Testis (tissue), 3 donors: ENCODE measurements around the gene SHLD2. TPM values are rescaled to one million over a fixed set of nuclear protein-coding genes. Genes with fewer than 3 reads are reported as not detected.
"Not testable (repeated sequence)": the region's sequence is repeated elsewhere in the genome, so short reads cannot be mapped to it uniquely, and the experiment has no call there.

Experiments used
- DNase-seq: peaks from one replicate; pipeline ENCODE4 v3.0.0-alpha.2; 2019
- H3K27ac ChIP-seq, 2 donors: fragments of 200-600 bp; sonication (generic); one replicate each; pipeline ENCODE4 v1.5.1; 2019
- H3K27me3 ChIP-seq: fragments of 200-600 bp; sonication (generic); one replicate; pipeline ENCODE4 v1.5.1; 2019
- H3K36me3 ChIP-seq: fragments of 200-600 bp; sonication (generic); one replicate; pipeline ENCODE4 v1.5.1; 2017; ENCODE audit warnings: low read depth; ENCODE audit errors: missing control alignments
- H3K4me1 ChIP-seq: fragments of 200-600 bp; sonication (generic); one replicate; pipeline ENCODE4 v1.5.1; 2019
- H3K4me3 ChIP-seq, 2 donors: fragments of 200-600 bp; sonication (generic); one replicate each; pipeline ENCODE4 v1.5.1; 2017 to 2019
- H3K9me3 ChIP-seq: fragments of 200-600 bp; sonication (generic); one replicate; pipeline ENCODE4 v1.5.1; 2017
- CTCF ChIP-seq, 3 experiments: fragments of 450-650 bp in 2 of 3; fragments of 200-600 bp in 1 of 3; sonication (generic) in 1 of 3; IDR thresholded peaks; one replicate each; pipeline ENCODE4 v1.5.1; 2016 to 2019; ENCODE audit warnings: antibody characterized with exemption in 3 of 3, mild to moderate bottlenecking in 2 of 3, moderate library complexity in 1 of 3
- POLR2A ChIP-seq: fragments of 450-650 bp; IDR thresholded peaks from one replicate; pipeline ENCODE4 v1.6.1; 2017; ENCODE audit warnings: antibody characterized with exemption, mild to moderate bottlenecking, moderate library complexity
- WGBS, 2 donors: methylation state at CpG; one replicate each; pipeline ENCODE4 v1.1.5; 2018; 5-methylcytosine and 5-hydroxymethylcytosine counted together
- intact Hi-C: fragments of 100-400 bp; cut with DNase I; formaldehyde crosslinking; loops from one replicate; pipeline ENCODE4 v1.15.1; 2023; ENCODE audit warnings: low total_unique reads
- polyA plus RNA-seq: library from polyadenylated mRNA; stranded (reverse); fragments of 350-450 nt; fragmentation: Illumina TruSeq; extraction: RNeasy Lipid Tissue Mini Kit (QIAGEN cat#74804); gene quantifications from one replicate; pipeline ENCODE4 v1.2.3, GENCODE V29; 2014; ENCODE audit warnings: low read depth, low replicate concordance; ENCODE audit not compliant: insufficient read depth
- total RNA-seq, 2 donors: library from RNA; depleted of rRNA; stranded (reverse); fragments of >200 nt; gene quantifications; one replicate each; pipeline ENCODE4 v1.2.3, GENCODE V29; 2016

Gene SHLD2
- total and polyA plus RNA-seq, 3 donors from 2014 or later: 12.9 to 19.1 (median 16.9) TPM

- H3K27me3 ChIP-seq: no peaks in the 10 kb centered on the region
- no peak for TF ChIP-seq POLR2A
- TF ChIP-seq CTCF (IDR thresholded peaks at IDR 0.05): no peak
- DNase-seq: no peak
- H3K36me3 ChIP-seq: no peaks in the 10 kb centered on the region
- H3K4me1 ChIP-seq: no peaks in the 10 kb centered on the region
- 90 to 93% methylated on average over 7 of the region's 7 CpGs for WGBS, 2 donors
- no peaks in the 10 kb centered on the region for H3K9me3 ChIP-seq
- no peak overlapping the region for H3K27ac ChIP-seq
- intact Hi-C loops: no loop called here
- no peak overlapping the region for H3K4me3 ChIP-seq
These were observed 10.6 kb downstream of the SHLD2 start for GRCh38 chr10:87105446-87106124.

GRCh38 chr10:87118122-87118521 is 23.1 kb downstream of the SHLD2 start:
- H3K9me3 ChIP-seq, DNase-seq, H3K4me3 ChIP-seq, H3K27ac ChIP-seq, H3K36me3 ChIP-seq, intact Hi-C loops, H3K4me1 ChIP-seq, H3K27me3 ChIP-seq: not testable (repeated sequence)
- WGBS, 2 donors: 67 to 75% methylated on average over 1 of the region's 1 CpG

GRCh38 chr10:87119029-87119428 is 24.0 kb downstream of the SHLD2 start:
- H3K27me3 ChIP-seq, H3K27ac ChIP-seq, H3K36me3 ChIP-seq, intact Hi-C loops, H3K4me3 ChIP-seq, DNase-seq, H3K9me3 ChIP-seq, H3K4me1 ChIP-seq: not testable (repeated sequence)
- 86 to 100% methylated on average over 1 of the region's 1 CpG for WGBS, 2 donors

GRCh38 chr10:87123351-87123750 is 28.3 kb downstream of the SHLD2 start:
- H3K4me3 ChIP-seq, H3K36me3 ChIP-seq, H3K27ac ChIP-seq, H3K4me1 ChIP-seq, H3K9me3 ChIP-seq, DNase-seq, intact Hi-C loops, H3K27me3 ChIP-seq: not testable (repeated sequence)
- WGBS, 2 donors: 96 to 100% methylated on average over 2 to 3 of the region's 4 CpGs

- WGBS, 2 donors: 61 to 80% methylated on average over 1 to 2 of the region's 2 CpGs
- H3K4me1 ChIP-seq, H3K27me3 ChIP-seq, DNase-seq, H3K36me3 ChIP-seq, H3K9me3 ChIP-seq, H3K4me3 ChIP-seq, intact Hi-C loops, H3K27ac ChIP-seq: not testable (repeated sequence)
These were observed 32.0 kb downstream of the SHLD2 start for GRCh38 chr10:87127048-87127447.

GRCh38 chr10:87127607-87128156 is 32.7 kb downstream of the SHLD2 start:
- H3K27ac ChIP-seq, H3K4me1 ChIP-seq, DNase-seq, H3K9me3 ChIP-seq, intact Hi-C loops, H3K36me3 ChIP-seq, H3K4me3 ChIP-seq, H3K27me3 ChIP-seq: not testable (repeated sequence)
- 67 to 81% methylated on average over 3 of the region's 3 CpGs for whole genome bisulfite sequencing, 2 donors

- intact Hi-C loops: not testable (repeated sequence)
These were observed 37.2 kb downstream of the SHLD2 start for GRCh38 chr10:87132176-87132575.

GRCh38 chr10:87133936-87134335 is 38.9 kb downstream of the SHLD2 start:
- H3K27me3 ChIP-seq, intact Hi-C loops, DNase-seq, H3K4me1 ChIP-seq, H3K27ac ChIP-seq, H3K36me3 ChIP-seq, H3K4me3 ChIP-seq, H3K9me3 ChIP-seq: not testable (repeated sequence)
- WGBS, 2 donors: 65 to 81% methylated on average over 2 of the region's 2 CpGs

More at GRCh38 chr10:87132176-87132575, 37.2 kb downstream of the SHLD2 start:
- DNase-seq: peak; percentile 25
- H3K27ac ChIP-seq, H3K36me3 ChIP-seq, H3K4me1 ChIP-seq, H3K4me3 ChIP-seq, H3K9me3 ChIP-seq, H3K27me3 ChIP-seq: not testable (repeated sequence)

- intact Hi-C loops, H3K27me3 ChIP-seq, H3K4me3 ChIP-seq, H3K9me3 ChIP-seq, H3K27ac ChIP-seq, DNase-seq, H3K36me3 ChIP-seq, H3K4me1 ChIP-seq: not testable (repeated sequence)
- WGBS, 2 donors: 70 to 81% methylated on average over 2 of the region's 2 CpGs
These were observed 39.4 kb downstream of the SHLD2 start for GRCh38 chr10:87134440-87134839.

- H3K4me1 ChIP-seq, H3K9me3 ChIP-seq, H3K36me3 ChIP-seq, H3K27me3 ChIP-seq, H3K27ac ChIP-seq, DNase-seq, intact Hi-C loops, H3K4me3 ChIP-seq: not testable (repeated sequence)
These were observed 42.5 kb downstream of the SHLD2 start for GRCh38 chr10:87137478-87137877.

GRCh38 chr10:87142230-87143108 is 47.5 kb downstream of the SHLD2 start:
- H3K27ac ChIP-seq, intact Hi-C loops, H3K27me3 ChIP-seq, H3K36me3 ChIP-seq, H3K4me1 ChIP-seq, H3K9me3 ChIP-seq, H3K4me3 ChIP-seq: not testable (repeated sequence)
- WGBS, 2 donors: 51 to 55% methylated on average over 4 to 5 of the region's 5 CpGs
- DNase-seq: peak; percentile 30
